Endothelial cell (in vitro differentiated cells): ENCODE data around the gene TRIM46. TPM values are rescaled to one million over a fixed set of nuclear protein-coding genes. Genes with fewer than 3 reads are reported as not detected.

ENCODE experiments used
- DNase-seq: peaks from one replicate; pipeline ENCODE4 v3.0.0; 2021; ENCODE audit warnings: low spot score
- H3K27ac Mint-ChIP-seq: one replicate; pipeline ENCODE4 v1.8.0; 2021; ENCODE audit warnings: mixed read lengths, inconsistent platforms; ENCODE audit not compliant: unreplicated experiment
- H3K27me3 Mint-ChIP-seq: one replicate; pipeline ENCODE4 v1.8.0; 2021; ENCODE audit warnings: mild to moderate bottlenecking, moderate library complexity, mixed read lengths, inconsistent platforms; ENCODE audit not compliant: unreplicated experiment
- H3K36me3 Mint-ChIP-seq: one replicate; pipeline ENCODE4 v1.8.0; 2021; ENCODE audit warnings: mild to moderate bottlenecking, low read depth, mixed read lengths, inconsistent platforms; ENCODE audit not compliant: unreplicated experiment
- H3K4me1 Mint-ChIP-seq: one replicate; pipeline ENCODE4 v1.8.0; 2021; ENCODE audit warnings: mild to moderate bottlenecking, mixed read lengths, inconsistent platforms; ENCODE audit not compliant: unreplicated experiment
- H3K4me3 Mint-ChIP-seq: one replicate; pipeline ENCODE4 v1.8.0; 2021; ENCODE audit warnings: mild to moderate bottlenecking, mixed read lengths, inconsistent platforms; ENCODE audit not compliant: unreplicated experiment
- H3K9me3 Mint-ChIP-seq: one replicate; pipeline ENCODE4 v1.8.0; 2021; ENCODE audit warnings: mixed read lengths, inconsistent platforms; ENCODE audit not compliant: unreplicated experiment
- CTCF ChIP-seq: fragments of 200-600 bp; sonication (generic); IDR thresholded peaks from one replicate; pipeline ENCODE4 v1.5.0; 2021; ENCODE audit warnings: antibody characterized with exemption; ENCODE audit not compliant: unreplicated experiment
- total RNA-seq: library from RNA; stranded (reverse); fragmentation: NEBNext Ultra II Directional; extraction: Animal tissue kit (Norgen Biotek cat#: 25700); gene quantifications from one replicate; pipeline ENCODE4 v1.2.1, GENCODE V29; 2021; ENCODE audit not compliant: unreplicated experiment

Gene TRIM46
- total RNA-seq, 1 donor from 2014 or later = 8.5 TPM

GRCh38 chr1:155126556-155127104, 47.0 kb upstream of the TRIM46 start:
- H3K27me3 Mint-ChIP-seq = peaks cover 25% of the 10 kb centered on the region
- peak overlapping the region; percentile 96 for H3K27ac Mint-ChIP-seq
- H3K4me1 Mint-ChIP-seq = peaks cover 44% of the 10 kb centered on the region
- no peak for TF ChIP-seq CTCF
- H3K9me3 Mint-ChIP-seq = no peaks in the 10 kb centered on the region
- DNase-seq = peak; percentile 47
- H3K4me3 Mint-ChIP-seq = peak overlapping the region; percentile 96
- H3K36me3 Mint-ChIP-seq = peaks cover 34% of the 10 kb centered on the region

GRCh38 chr1:155127105-155127966, 46.3 kb upstream of the TRIM46 start, which contains the start of gene EFNA1:
Gene EFNA1 (plus strand): TSS chr1:155127876. CDS start chr1:155127978, 102 bp downstream.
- H3K27ac Mint-ChIP-seq = peak within 1 kb of the TSS; percentile 98
- peaks cover 26% of the 10 kb centered on the region for H3K27me3 Mint-ChIP-seq
- DNase-seq = peak; percentile 73
- no peak for TF ChIP-seq CTCF
- peaks cover 38% of the 10 kb centered on the region for H3K36me3 Mint-ChIP-seq
- H3K9me3 Mint-ChIP-seq = no peaks in the 10 kb centered on the region
- peaks cover 47% of the 10 kb centered on the region for H3K4me1 Mint-ChIP-seq
- peak within 1 kb of the TSS; percentile 100 for H3K4me3 Mint-ChIP-seq

GRCh38 chr1:155127967-155128754, 45.5 kb upstream of the TRIM46 start:
- TF ChIP-seq CTCF = no peak
- peak overlapping the region; percentile 98 for H3K27ac Mint-ChIP-seq
- H3K9me3 Mint-ChIP-seq = no peaks in the 10 kb centered on the region
- H3K4me3 Mint-ChIP-seq = peak overlapping the region; percentile 100
- DNase-seq = no peak
- H3K36me3 Mint-ChIP-seq = peaks cover 40% of the 10 kb centered on the region
- H3K4me1 Mint-ChIP-seq = peaks cover 46% of the 10 kb centered on the region
- H3K27me3 Mint-ChIP-seq = peaks cover 26% of the 10 kb centered on the region

GRCh38 chr1:155128755-155129473, 44.7 kb upstream of the TRIM46 start:
- peak; percentile 49 for DNase-seq
- TF ChIP-seq CTCF = no peak
- H3K4me1 Mint-ChIP-seq = peaks cover 47% of the 10 kb centered on the region
- peak overlapping the region; percentile 98 for H3K27ac Mint-ChIP-seq
- peaks cover 26% of the 10 kb centered on the region for H3K27me3 Mint-ChIP-seq
- no peaks in the 10 kb centered on the region for H3K9me3 Mint-ChIP-seq
- H3K36me3 Mint-ChIP-seq = peaks cover 46% of the 10 kb centered on the region
- H3K4me3 Mint-ChIP-seq = peak overlapping the region; percentile 100
